WERI-Rb-1 (cell line): ENCODE data around the gene RTRAF.

ENCODE experiments used
- DNase-seq: peaks from one replicate; pipeline ENCODE4 v3.0.0-alpha.2; 2020
- H3K27ac ChIP-seq: fragments of 250-450 bp; sonication (Bioruptor Pico); 2 replicates; pipeline ENCODE4 v1.5.1; 2020; ENCODE audit warnings: mild to moderate bottlenecking, moderate library complexity
- H3K27me3 ChIP-seq: fragments of 250-450 bp; sonication (Bioruptor Pico); 2 replicates; pipeline ENCODE4 v1.5.1; 2021; ENCODE audit warnings: mild to moderate bottlenecking, low read depth, moderate library complexity; ENCODE audit not compliant: insufficient read depth, severe bottlenecking
- H3K36me3 ChIP-seq: fragments of 250-450 bp; sonication (Bioruptor Pico); 2 replicates; pipeline ENCODE4 v1.5.1; 2020; ENCODE audit warnings: mild to moderate bottlenecking, moderate library complexity
- H3K4me3 ChIP-seq: 2 replicates; pipeline ENCODE4 v1.5.1; 2011; ENCODE audit warnings: low read depth, mild to moderate bottlenecking, control low read depth, low read length
- H3K9me3 ChIP-seq: fragments of 250-450 bp; sonication (Bioruptor Pico); 2 replicates; pipeline ENCODE4 v1.5.1; 2021; ENCODE audit warnings: mild to moderate bottlenecking, moderate library complexity; ENCODE audit not compliant: severe bottlenecking
- CTCF ChIP-seq: IDR thresholded peaks from 2 replicates; pipeline ENCODE4 v1.5.1; 2011; ENCODE audit warnings: low read depth, mild to moderate bottlenecking, control low read depth, inconsistent platforms, low read length

Gene RTRAF

GRCh38 chr14:52031781-52032180 is 42.4 kb downstream of the RTRAF start:
- no peak for DNase-seq
- H3K27me3 ChIP-seq = no peaks in the 10 kb centered on the region
- no peaks in the 10 kb centered on the region for H3K36me3 ChIP-seq
- H3K9me3 ChIP-seq = no peaks in the 10 kb centered on the region
- no peak overlapping the region for H3K4me3 ChIP-seq
- TF ChIP-seq CTCF = no peak
- H3K27ac ChIP-seq = no peak overlapping the region

- DNase-seq = no peak
- Histone ChIP-seq H3K4me3 (no peak overlapping the region), H3K9me3 (no peaks in the 10 kb centered on the region), H3K36me3 (no peaks in the 10 kb centered on the region), H3K27ac (no peak overlapping the region), H3K27me3 (no peaks in the 10 kb centered on the region)
- no peak for TF ChIP-seq CTCF
Observed at GRCh38 chr14:52032204-52032801, 43.0 kb downstream of the RTRAF start.

- DNase-seq = no peak
- no peak overlapping the region for H3K4me3 ChIP-seq
- no peaks in the 10 kb centered on the region for H3K9me3 ChIP-seq
- no peak for TF ChIP-seq CTCF
- no peaks in the 10 kb centered on the region for H3K27me3 ChIP-seq
- no peaks in the 10 kb centered on the region for H3K36me3 ChIP-seq
- H3K27ac ChIP-seq = no peak overlapping the region
Observed at GRCh38 chr14:52033101-52033642, 43.8 kb downstream of the RTRAF start.

GRCh38 chr14:52039124-52039815 is 49.9 kb downstream of the RTRAF start:
- DNase-seq = no peak
- H3K36me3 ChIP-seq = no peaks in the 10 kb centered on the region
- no peaks in the 10 kb centered on the region for H3K27me3 ChIP-seq
- no peak overlapping the region for H3K27ac ChIP-seq
- H3K9me3 ChIP-seq = no peaks in the 10 kb centered on the region
- H3K4me3 ChIP-seq = no peak overlapping the region
- TF ChIP-seq CTCF = no peak

GRCh38 chr14:52040598-52040997 is 51.3 kb downstream of the RTRAF start:
- H3K9me3 ChIP-seq = no peaks in the 10 kb centered on the region
- no peak overlapping the region for H3K27ac ChIP-seq
- H3K36me3 ChIP-seq = no peaks in the 10 kb centered on the region
- no peak overlapping the region for H3K4me3 ChIP-seq
- no peak for DNase-seq
- no peaks in the 10 kb centered on the region for H3K27me3 ChIP-seq
- no peak for TF ChIP-seq CTCF
